GM12873 (cell line): ENCODE data around the gene TMTC1.

Experiments
- TF ChIP-seq, protein P1 (sequence below): IDR thresholded peaks from 2 replicates; pipeline ENCODE4 v1.5.1; 2012; ENCODE audit warnings: low read depth, mild to moderate bottlenecking, moderate library complexity, low read length, control low read depth; ENCODE audit not compliant: insufficient read depth; ENCODE audit errors: missing control alignments

TMTC1 gene

DNA sequence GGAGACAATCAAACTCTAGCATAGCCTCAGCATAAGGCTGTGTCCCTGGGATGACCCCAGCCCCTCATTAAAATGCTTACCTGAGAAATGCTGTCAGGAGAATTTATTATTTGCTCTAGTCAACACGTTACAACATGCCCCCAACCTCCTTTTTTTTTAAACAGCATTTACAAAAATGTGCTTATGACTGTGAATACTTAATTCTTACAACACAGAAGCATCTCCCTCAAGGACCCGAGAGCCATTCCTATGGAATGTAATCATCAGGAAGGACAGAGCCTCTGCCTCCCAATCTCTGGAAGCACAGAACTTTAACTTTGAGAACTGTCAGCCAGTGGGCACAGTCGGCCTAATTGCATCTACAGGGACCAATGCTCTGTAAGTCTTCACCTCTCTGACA lies 149.7 kb downstream of the TMTC1 start:
- TF ChIP-seq, protein P1, sequence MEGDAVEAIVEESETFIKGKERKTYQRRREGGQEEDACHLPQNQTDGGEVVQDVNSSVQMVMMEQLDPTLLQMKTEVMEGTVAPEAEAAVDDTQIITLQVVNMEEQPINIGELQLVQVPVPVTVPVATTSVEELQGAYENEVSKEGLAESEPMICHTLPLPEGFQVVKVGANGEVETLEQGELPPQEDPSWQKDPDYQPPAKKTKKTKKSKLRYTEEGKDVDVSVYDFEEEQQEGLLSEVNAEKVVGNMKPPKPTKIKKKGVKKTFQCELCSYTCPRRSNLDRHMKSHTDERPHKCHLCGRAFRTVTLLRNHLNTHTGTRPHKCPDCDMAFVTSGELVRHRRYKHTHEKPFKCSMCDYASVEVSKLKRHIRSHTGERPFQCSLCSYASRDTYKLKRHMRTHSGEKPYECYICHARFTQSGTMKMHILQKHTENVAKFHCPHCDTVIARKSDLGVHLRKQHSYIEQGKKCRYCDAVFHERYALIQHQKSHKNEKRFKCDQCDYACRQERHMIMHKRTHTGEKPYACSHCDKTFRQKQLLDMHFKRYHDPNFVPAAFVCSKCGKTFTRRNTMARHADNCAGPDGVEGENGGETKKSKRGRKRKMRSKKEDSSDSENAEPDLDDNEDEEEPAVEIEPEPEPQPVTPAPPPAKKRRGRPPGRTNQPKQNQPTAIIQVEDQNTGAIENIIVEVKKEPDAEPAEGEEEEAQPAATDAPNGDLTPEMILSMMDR = no peak

DNA sequence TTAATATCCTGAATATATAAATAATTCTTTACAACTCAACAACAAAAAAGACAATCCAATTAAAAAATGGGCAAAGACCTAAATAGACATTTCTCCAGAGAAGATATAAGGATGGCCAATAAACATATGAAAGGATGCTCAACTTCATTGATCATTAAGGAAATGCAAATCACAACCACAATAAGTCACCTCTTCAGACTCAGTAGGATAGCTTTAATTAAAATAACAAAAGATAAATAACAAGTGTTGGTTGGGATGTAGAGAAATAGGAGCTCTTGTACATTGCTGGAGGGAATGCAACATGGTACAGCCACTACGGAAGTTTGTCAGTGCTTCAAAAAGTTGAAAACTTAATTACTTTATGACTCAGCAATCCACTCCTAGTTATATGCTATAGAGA lies 156.5 kb downstream of the TMTC1 start:
- TF ChIP-seq, protein P1 = no peak

DNA sequence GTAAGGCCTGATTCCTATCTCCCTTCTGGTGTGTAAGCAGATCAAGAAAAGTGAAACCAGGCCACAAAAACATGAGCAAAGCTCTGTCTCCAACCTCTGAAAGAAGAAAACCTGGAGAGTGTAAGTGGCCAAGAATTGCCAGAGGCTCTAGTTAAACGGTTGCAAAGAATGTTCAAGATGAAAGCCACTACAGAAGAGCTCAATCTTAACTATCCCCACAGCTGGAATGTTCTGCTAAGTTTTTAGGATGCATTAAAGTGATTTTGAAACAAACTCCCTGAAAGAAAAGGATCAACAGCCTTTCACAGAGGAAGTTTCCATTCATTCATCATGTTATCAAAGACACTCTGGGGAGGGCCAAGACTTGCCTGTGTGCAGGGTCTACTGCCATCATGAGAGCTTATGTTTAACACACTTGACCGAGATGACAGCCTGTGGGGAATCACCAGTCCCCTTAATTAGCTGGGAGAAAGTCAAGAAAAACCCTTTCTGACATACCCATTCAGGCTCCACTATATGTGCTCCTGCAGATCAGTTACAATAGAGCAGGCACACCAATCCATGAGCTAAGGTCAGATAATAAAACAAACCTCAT lies 158.3 kb downstream of the TMTC1 start:
- TF ChIP-seq, protein P1 = no peak

DNA sequence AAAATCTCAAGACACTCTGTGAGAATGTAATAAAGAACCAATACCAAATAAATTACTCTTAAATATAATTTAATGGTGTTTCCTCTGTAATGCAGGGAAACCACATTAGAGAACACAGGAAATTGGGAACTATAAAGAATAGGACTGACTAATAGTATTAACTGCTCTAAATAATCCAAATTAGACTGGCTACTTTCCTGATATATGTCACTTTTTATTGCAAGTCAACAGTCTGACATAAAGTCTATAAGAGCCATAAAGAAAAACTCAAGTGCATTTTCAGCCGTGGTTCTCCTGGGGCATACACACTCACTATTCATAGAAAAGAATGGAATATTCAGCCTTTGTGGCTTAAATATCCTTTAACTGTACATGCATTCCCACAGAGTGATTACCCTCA lies 161.5 kb downstream of the TMTC1 start:
- TF ChIP-seq, protein P1 = no peak

DNA sequence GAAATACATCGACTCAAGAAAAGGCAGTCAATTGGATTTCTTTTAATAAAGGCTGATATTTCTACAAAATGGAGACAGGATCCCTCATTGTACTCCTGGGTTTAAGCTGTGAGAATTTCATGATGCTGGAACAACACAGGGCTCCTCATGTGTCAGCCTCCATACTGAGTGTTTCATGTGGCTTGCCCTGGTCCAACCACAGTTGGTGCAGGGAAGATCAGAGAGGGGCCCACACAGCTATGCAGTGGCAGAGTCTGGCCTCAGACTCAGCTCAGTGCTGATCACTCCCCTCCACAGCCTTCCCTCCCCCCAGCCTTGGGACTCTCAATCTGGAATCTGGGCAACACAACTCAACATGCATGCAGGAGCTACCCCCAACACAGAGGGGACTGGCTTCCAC lies 163.7 kb downstream of the TMTC1 start:
- TF ChIP-seq, protein P1 = no peak

DNA sequence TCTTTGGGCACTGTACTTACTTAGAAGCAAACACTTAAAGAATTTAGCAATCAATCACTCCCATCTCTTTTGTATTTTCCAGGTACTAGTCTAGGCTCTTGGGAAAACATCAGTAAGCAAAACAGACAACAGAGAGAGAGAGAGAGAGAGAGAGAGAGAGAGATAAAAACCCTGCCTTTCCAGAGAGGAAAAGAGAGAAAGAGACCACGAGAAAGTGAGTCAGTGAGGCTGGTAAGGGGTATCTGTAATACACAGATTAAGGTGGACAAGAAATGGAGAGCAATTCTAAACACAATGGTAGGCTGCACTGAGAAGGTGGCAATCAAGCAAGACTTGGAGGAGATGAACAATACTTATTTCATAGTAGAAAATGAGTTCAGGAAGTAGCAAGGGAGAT lies 166.3 kb downstream of the TMTC1 start:
- TF ChIP-seq, protein P1 = no peak

DNA sequence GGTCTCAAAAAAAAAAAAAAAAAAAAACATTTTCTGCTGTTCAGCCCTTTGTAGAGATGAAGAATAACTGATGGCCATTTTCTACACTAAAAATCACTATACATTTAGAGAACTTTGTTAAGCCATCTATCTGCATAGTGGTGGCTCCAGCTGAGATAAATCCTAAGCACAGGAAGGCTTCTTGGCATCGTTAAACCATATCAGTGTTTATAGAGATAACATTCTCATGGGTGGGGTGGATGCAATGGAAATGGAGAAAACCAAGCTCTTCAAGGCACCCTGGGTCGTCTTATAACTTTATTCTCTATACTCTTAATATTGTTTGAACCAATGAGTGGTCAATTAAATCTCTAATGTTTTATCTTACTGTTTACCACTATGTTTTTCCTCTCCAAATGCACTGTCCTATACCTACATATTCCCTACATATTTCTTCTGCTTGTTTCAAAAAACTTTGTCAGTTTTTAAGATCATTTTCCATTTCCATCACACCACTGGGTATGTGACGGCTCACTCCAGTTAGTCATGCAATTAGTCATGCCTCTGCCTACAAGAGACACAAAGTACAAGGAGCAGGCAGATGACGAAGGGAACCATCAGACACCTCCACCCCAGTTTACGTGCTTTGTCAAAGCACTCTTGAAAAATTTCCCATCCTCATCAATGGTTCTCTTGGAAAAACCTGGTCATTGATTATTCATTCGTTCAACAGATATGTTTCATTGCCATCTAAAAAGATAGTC lies 166.9 kb downstream of the TMTC1 start:
- TF ChIP-seq, protein P1 = no peak
